ENCODE measurements around the gene RRP1B. TPM values are rescaled to one million over a fixed set of nuclear protein-coding genes. Genes with fewer than 3 reads are reported as not detected.
"Not testable (repeated sequence)": the region's sequence is repeated elsewhere in the genome, so short reads cannot be mapped to it uniquely, and the experiment has no call there.

RRP1B gene
- polyA plus RNA-seq, 3 donors = 3.3 to 6.1 (median 4.5) TPM

DNA sequence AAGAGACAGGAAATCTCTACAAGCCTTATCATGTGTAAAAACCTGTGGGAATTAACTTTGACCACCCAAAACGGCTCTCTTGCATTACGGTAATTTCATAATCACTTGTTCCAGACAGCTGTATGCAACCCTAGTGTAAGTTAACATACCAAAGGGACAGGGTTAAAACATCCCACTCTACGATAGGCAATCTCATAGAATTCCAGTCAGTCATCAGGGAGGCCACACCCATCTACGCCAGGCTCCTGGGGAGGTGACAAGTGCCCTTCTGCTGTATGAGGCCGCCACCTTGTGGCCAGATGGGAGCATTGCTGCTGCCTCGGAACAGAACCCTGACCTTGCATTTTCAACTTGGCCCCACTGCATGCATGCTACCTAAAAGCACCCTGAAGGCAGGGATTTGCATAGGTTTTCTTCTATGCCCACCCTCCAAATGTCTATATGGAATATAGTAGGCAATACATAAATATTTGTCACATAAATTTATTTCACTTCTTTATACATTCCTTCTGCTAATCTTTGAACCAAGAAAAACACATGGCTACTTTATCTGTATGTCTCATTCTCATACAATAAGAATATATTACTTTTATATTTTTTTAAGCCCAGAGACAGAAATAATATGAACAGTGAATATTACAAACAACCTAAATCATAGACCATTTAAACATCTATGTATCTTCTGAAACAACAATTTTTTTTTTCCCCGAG lies 12.7 kb upstream of the RRP1B start:
- Histone ChIP-seq H3K9me3 (replicated peaks in 1 of 2; ENCODE audit: control insufficient read depth in 1 of 2, insufficient read depth in 1 of 2, low read length in 2 of 2) (no peaks in the 10 kb centered on the region), H3K27ac (ENCODE audit: low read depth in 1 of 2, low read length in 2 of 2) (no peak overlapping the region), H3K9ac (ENCODE audit: insufficient read depth, low read length, poor library complexity, severe bottlenecking) (no peak overlapping the region), H4K20me1 (ENCODE audit: insufficient read depth, low read length) (no peaks in the 10 kb centered on the region), H3K4me2 (replicated peaks; ENCODE audit: extremely low read depth, low read length, poor library complexity, severe bottlenecking) (peak overlapping the region; percentile 25), H2AFZ (ENCODE audit: insufficient read depth, low read depth, low read length, poor library complexity, severe bottlenecking) (no peak overlapping the region), H3K36me3 (replicated peaks in 1 of 2; ENCODE audit: control insufficient read depth in 1 of 2, insufficient read depth in 2 of 2, low read length in 2 of 2) (no peaks in the 10 kb centered on the region), H3K4me1 (ENCODE audit: control insufficient read depth in 1 of 2, insufficient read depth in 2 of 2, low read length in 2 of 2) (peaks cover 14 to 17% of the 10 kb centered on the region in 2 donors), H3K27me3 (ENCODE audit: control insufficient read depth in 2 of 2, insufficient read depth in 2 of 2, low read length in 2 of 2) (no peaks in the 10 kb centered on the region), H3K4me3 (replicated peaks in 1 of 3; ENCODE audit: low read depth in 2 of 3, low read length in 3 of 3) (no peak overlapping the region), H3K79me2 (ENCODE audit: insufficient read depth, low read length) (no peaks in the 10 kb centered on the region)
- H3K4me3 Mint-ChIP-seq = peak overlapping the region in 1 of 2 donors; percentile 28
- TF ChIP-seq, protein P1, sequence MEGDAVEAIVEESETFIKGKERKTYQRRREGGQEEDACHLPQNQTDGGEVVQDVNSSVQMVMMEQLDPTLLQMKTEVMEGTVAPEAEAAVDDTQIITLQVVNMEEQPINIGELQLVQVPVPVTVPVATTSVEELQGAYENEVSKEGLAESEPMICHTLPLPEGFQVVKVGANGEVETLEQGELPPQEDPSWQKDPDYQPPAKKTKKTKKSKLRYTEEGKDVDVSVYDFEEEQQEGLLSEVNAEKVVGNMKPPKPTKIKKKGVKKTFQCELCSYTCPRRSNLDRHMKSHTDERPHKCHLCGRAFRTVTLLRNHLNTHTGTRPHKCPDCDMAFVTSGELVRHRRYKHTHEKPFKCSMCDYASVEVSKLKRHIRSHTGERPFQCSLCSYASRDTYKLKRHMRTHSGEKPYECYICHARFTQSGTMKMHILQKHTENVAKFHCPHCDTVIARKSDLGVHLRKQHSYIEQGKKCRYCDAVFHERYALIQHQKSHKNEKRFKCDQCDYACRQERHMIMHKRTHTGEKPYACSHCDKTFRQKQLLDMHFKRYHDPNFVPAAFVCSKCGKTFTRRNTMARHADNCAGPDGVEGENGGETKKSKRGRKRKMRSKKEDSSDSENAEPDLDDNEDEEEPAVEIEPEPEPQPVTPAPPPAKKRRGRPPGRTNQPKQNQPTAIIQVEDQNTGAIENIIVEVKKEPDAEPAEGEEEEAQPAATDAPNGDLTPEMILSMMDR (IDR thresholded peaks at IDR 0.05) = peak; percentile 98
- H3K36me3 Mint-ChIP-seq = no peaks in the 10 kb centered on the region
- H3K9me3 Mint-ChIP-seq = peaks cover 0 to 2% (median 0%) of the 10 kb centered on the region in 7 donors
- DNase-seq = peak; percentile 82 to 89 (median 85)
- intact Hi-C loops (cut with micrococcal nuclease) = loop anchor here in 1 of 2 donors (10.0 kb wide), 2 partner anchors 292 to 722 kb away; partner anchors contain the start of gene ERVH48-1
- H3K4me1 Mint-ChIP-seq = peaks cover 20% of the 10 kb centered on the region
- peak overlapping the region in 5 of 7 donors; percentile 70 to 88 (median 77) for H3K27ac Mint-ChIP-seq
- WGBS (ENCODE audit: insufficient coverage) = 100% methylated on average over 1 of the region's 7 CpGs
- H3K27me3 Mint-ChIP-seq (ENCODE audit: low read depth in 3 of 3) = peaks cover 1 to 4% (median 3%) of the 10 kb centered on the region in 3 donors

DNA sequence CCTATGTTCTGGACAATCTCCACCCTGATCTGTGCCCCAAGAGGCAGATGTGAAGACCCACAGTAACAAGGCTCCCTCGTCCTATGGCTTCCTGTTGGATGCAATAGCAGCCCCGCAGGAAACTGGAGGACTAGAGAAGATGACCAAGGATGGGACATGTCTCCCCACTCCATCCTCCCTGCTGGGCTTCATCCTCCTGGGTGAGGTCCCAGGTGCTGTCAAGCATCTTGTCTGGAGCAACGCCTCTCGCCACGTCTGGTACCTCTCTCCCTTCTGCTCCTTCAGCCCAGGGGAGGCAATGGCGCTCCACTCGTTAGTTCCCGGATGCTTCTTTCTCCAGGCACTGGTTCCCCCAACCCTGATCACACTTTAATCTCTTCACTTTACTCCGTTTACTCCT lies 11.2 kb upstream of the RRP1B start:
- H3K4me2 ChIP-seq (replicated peaks; ENCODE audit: extremely low read depth, low read length, poor library complexity, severe bottlenecking) = no peak overlapping the region
- no peak for DNase-seq
- intact Hi-C loops (cut with micrococcal nuclease) = loop anchor here in 1 of 2 donors (10.0 kb wide), 2 partner anchors 293 to 723 kb away; partner anchors contain the start of gene ERVH48-1
- no peaks in the 10 kb centered on the region for H4K20me1 ChIP-seq (ENCODE audit: insufficient read depth, low read length)
- H3K27ac ChIP-seq (ENCODE audit: low read depth in 1 of 2, low read length in 2 of 2) = no peak overlapping the region
- Mint-ChIP-seq H3K27me3 (ENCODE audit: low read depth in 3 of 3) (peaks cover 1 to 5% (median 4%) of the 10 kb centered on the region in 3 donors), H3K36me3 (no peaks in the 10 kb centered on the region), H3K4me3 (no peak overlapping the region), H3K4me1 (peaks cover 20% of the 10 kb centered on the region), H3K27ac (no peak overlapping the region), H3K9me3 (peaks cover 0 to 2% (median 0%) of the 10 kb centered on the region in 7 donors)
- H3K9ac ChIP-seq (ENCODE audit: insufficient read depth, low read length, poor library complexity, severe bottlenecking) = no peak overlapping the region
- TF ChIP-seq, protein P1 (IDR thresholded peaks at IDR 0.05) = no peak
- H3K79me2 ChIP-seq (ENCODE audit: insufficient read depth, low read length) = no peaks in the 10 kb centered on the region
- H3K36me3 ChIP-seq (replicated peaks in 1 of 2; ENCODE audit: control insufficient read depth in 1 of 2, insufficient read depth in 2 of 2, low read length in 2 of 2) = no peaks in the 10 kb centered on the region
- H3K4me3 ChIP-seq (replicated peaks in 1 of 3; ENCODE audit: low read depth in 2 of 3, low read length in 3 of 3) = no peak overlapping the region
- H2AFZ ChIP-seq (ENCODE audit: insufficient read depth, low read depth, low read length, poor library complexity, severe bottlenecking) = no peak overlapping the region
- H3K27me3 ChIP-seq (ENCODE audit: control insufficient read depth in 2 of 2, insufficient read depth in 2 of 2, low read length in 2 of 2) = no peaks in the 10 kb centered on the region
- no peaks in the 10 kb centered on the region for H3K9me3 ChIP-seq (replicated peaks in 1 of 2; ENCODE audit: control insufficient read depth in 1 of 2, insufficient read depth in 1 of 2, low read length in 2 of 2)
- H3K4me1 ChIP-seq (ENCODE audit: control insufficient read depth in 1 of 2, insufficient read depth in 2 of 2, low read length in 2 of 2) = peaks cover 14 to 17% of the 10 kb centered on the region in 2 donors
- 86% methylated on average over 9 of the region's 9 CpGs for WGBS (ENCODE audit: insufficient coverage)

DNA sequence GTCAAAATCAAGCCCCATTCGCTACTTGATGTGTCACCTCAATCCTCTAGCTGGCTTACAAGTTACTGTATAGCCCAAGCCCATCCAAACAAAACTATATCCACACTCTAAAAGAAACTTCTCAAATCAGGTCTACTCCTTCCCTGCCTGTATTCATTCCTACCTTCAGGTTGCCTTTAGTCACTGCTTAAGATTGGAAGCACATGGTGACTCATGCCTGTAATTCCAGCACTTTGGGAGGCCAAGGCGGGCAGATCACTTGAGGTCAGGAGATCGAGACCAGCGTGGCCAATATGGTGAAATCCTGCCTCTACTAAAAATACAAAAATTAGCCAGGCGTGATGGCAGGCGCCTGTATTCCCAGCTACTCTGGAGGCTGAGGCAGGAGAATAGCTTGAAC lies 7.4 kb upstream of the RRP1B start:
- H3K4me3 ChIP-seq (replicated peaks in 1 of 3; ENCODE audit: low read depth in 2 of 3, low read length in 3 of 3); H3K9ac ChIP-seq (ENCODE audit: insufficient read depth, low read length, poor library complexity, severe bottlenecking); H3K27ac ChIP-seq (ENCODE audit: low read depth in 1 of 2, low read length in 2 of 2); H3K27me3 ChIP-seq (ENCODE audit: control insufficient read depth in 2 of 2, insufficient read depth in 2 of 2, low read length in 2 of 2); H3K9me3 ChIP-seq (replicated peaks in 1 of 2; ENCODE audit: control insufficient read depth in 1 of 2, insufficient read depth in 1 of 2, low read length in 2 of 2); H3K36me3 ChIP-seq (replicated peaks in 1 of 2; ENCODE audit: control insufficient read depth in 1 of 2, insufficient read depth in 2 of 2, low read length in 2 of 2); DNase-seq; H3K9me3 Mint-ChIP-seq; H3K4me3 Mint-ChIP-seq; H3K27me3 Mint-ChIP-seq (ENCODE audit: low read depth in 3 of 3); intact Hi-C loops (cut with micrococcal nuclease); H3K4me1 Mint-ChIP-seq; H4K20me1 ChIP-seq (ENCODE audit: insufficient read depth, low read length); H3K4me1 ChIP-seq (ENCODE audit: control insufficient read depth in 1 of 2, insufficient read depth in 2 of 2, low read length in 2 of 2); H3K4me2 ChIP-seq (replicated peaks; ENCODE audit: extremely low read depth, low read length, poor library complexity, severe bottlenecking); H3K36me3 Mint-ChIP-seq; H3K79me2 ChIP-seq (ENCODE audit: insufficient read depth, low read length); H2AFZ ChIP-seq (ENCODE audit: insufficient read depth, low read depth, low read length, poor library complexity, severe bottlenecking): not testable (repeated sequence)
- H3K27ac Mint-ChIP-seq = peak overlapping the region in 1 of 7 donors; percentile 24
- 100% methylated on average over 2 of the region's 6 CpGs for WGBS (ENCODE audit: insufficient coverage)

Measured in CD14-positive monocyte (primary cell).